BLaER1 (cell line): ENCODE results near the gene NUDT12.

Source experiments
- H3K27ac ChIP-seq: shearing (Covaris generic); formaldehyde crosslinking; 2 replicates; pipeline ENCODE4 v1.8.1; 2022
- H3K27me3 ChIP-seq: shearing (Covaris generic); formaldehyde crosslinking; 2 replicates; pipeline ENCODE4 v1.8.1; 2022
- H3K36me3 ChIP-seq: shearing (Covaris generic); formaldehyde crosslinking; 2 replicates; pipeline ENCODE4 v1.8.1; 2022
- H3K4me1 ChIP-seq: shearing (Covaris generic); formaldehyde crosslinking; 2 replicates; pipeline ENCODE4 v1.8.1; 2022
- H3K4me2 ChIP-seq: shearing (Covaris generic); formaldehyde crosslinking; 2 replicates; pipeline ENCODE4 v1.8.1; 2022
- H3K4me3 ChIP-seq: shearing (Covaris generic); formaldehyde crosslinking; 2 replicates; pipeline ENCODE4 v1.8.1; 2022
- H3K9ac ChIP-seq: shearing (Covaris generic); formaldehyde crosslinking; 2 replicates; pipeline ENCODE4 v1.8.1; 2022
- H3K9me3 ChIP-seq: shearing (Covaris generic); formaldehyde crosslinking; 2 replicates; pipeline ENCODE4 v1.8.1; 2022
- H4K20me1 ChIP-seq: shearing (Covaris generic); formaldehyde crosslinking; 2 replicates; pipeline ENCODE4 v1.8.1; 2022
- Cebpa-rat ChIP-seq: shearing (Covaris generic); IDR thresholded peaks from 2 replicates; pipeline ENCODE4 v1.8.1; 2022

The NUDT12 gene

GRCh38 chr5:103542441-103542840, 20.1 kb downstream of the NUDT12 start:
- Histone ChIP-seq H3K27me3 (no peaks in the 10 kb centered on the region), H3K36me3 (no peaks in the 10 kb centered on the region), H3K27ac (no peak overlapping the region), H4K20me1 (no peaks in the 10 kb centered on the region), H3K4me2 (no peak overlapping the region), H3K4me3 (no peak overlapping the region), H3K4me1 (no peaks in the 10 kb centered on the region), H3K9ac (no peak overlapping the region), H3K9me3 (no peaks in the 10 kb centered on the region)
- TF ChIP-seq Cebpa-rat: no peak

- no peak overlapping the region for H3K4me3 ChIP-seq
- no peaks in the 10 kb centered on the region for H3K36me3 ChIP-seq
- no peak overlapping the region for H3K9ac ChIP-seq
- H4K20me1 ChIP-seq: no peaks in the 10 kb centered on the region
- H3K27me3 ChIP-seq: no peaks in the 10 kb centered on the region
- no peaks in the 10 kb centered on the region for H3K4me1 ChIP-seq
- no peak overlapping the region for H3K27ac ChIP-seq
- H3K9me3 ChIP-seq: no peaks in the 10 kb centered on the region
- no peak for TF ChIP-seq Cebpa-rat
- H3K4me2 ChIP-seq: no peak overlapping the region
These were observed 21.0 kb downstream of the NUDT12 start for GRCh38 chr5:103541569-103541968.

GRCh38 chr5:103541114-103541513, 21.5 kb downstream of the NUDT12 start:
- Histone ChIP-seq H3K36me3 (no peaks in the 10 kb centered on the region), H3K4me1 (no peaks in the 10 kb centered on the region), H3K27ac (no peak overlapping the region), H3K9ac (no peak overlapping the region), H3K9me3 (no peaks in the 10 kb centered on the region), H4K20me1 (no peaks in the 10 kb centered on the region), H3K4me2 (no peak overlapping the region), H3K27me3 (no peaks in the 10 kb centered on the region), H3K4me3 (no peak overlapping the region)
- TF ChIP-seq Cebpa-rat: no peak

GRCh38 chr5:103539376-103540330, 22.9 kb downstream of the NUDT12 start:
- no peak overlapping the region for H3K27ac ChIP-seq
- H3K27me3 ChIP-seq: no peaks in the 10 kb centered on the region
- H3K36me3 ChIP-seq: no peaks in the 10 kb centered on the region
- H3K4me2 ChIP-seq: no peak overlapping the region
- H3K4me3 ChIP-seq: no peak overlapping the region
- TF ChIP-seq Cebpa-rat: no peak
- no peaks in the 10 kb centered on the region for H3K4me1 ChIP-seq
- no peaks in the 10 kb centered on the region for H4K20me1 ChIP-seq
- no peak overlapping the region for H3K9ac ChIP-seq
- no peaks in the 10 kb centered on the region for H3K9me3 ChIP-seq

- Histone ChIP-seq H3K9ac (no peak overlapping the region), H3K36me3 (no peaks in the 10 kb centered on the region), H3K4me1 (no peaks in the 10 kb centered on the region), H3K27me3 (no peaks in the 10 kb centered on the region), H3K4me3 (no peak overlapping the region), H3K9me3 (no peaks in the 10 kb centered on the region), H3K4me2 (no peak overlapping the region), H4K20me1 (no peaks in the 10 kb centered on the region), H3K27ac (no peak overlapping the region)
- no peak for TF ChIP-seq Cebpa-rat
These were observed 30.4 kb downstream of the NUDT12 start for GRCh38 chr5:103532086-103532734.

GRCh38 chr5:103526164-103526915, 36.2 kb downstream of the NUDT12 start:
- Histone ChIP-seq H3K27me3 (no peaks in the 10 kb centered on the region), H3K36me3 (no peaks in the 10 kb centered on the region), H3K4me2 (no peak overlapping the region), H3K9me3 (no peaks in the 10 kb centered on the region), H3K9ac (no peak overlapping the region), H4K20me1 (no peaks in the 10 kb centered on the region), H3K27ac (no peak overlapping the region), H3K4me3 (no peak overlapping the region), H3K4me1 (no peaks in the 10 kb centered on the region)
- no peak for TF ChIP-seq Cebpa-rat

GRCh38 chr5:103525361-103525760, 37.2 kb downstream of the NUDT12 start:
- Histone ChIP-seq H3K4me1 (no peaks in the 10 kb centered on the region), H3K4me3 (no peak overlapping the region), H3K9ac (no peak overlapping the region), H3K9me3 (no peaks in the 10 kb centered on the region), H3K4me2 (no peak overlapping the region), H3K27ac (no peak overlapping the region), H4K20me1 (no peaks in the 10 kb centered on the region), H3K36me3 (no peaks in the 10 kb centered on the region), H3K27me3 (no peaks in the 10 kb centered on the region)
- TF ChIP-seq Cebpa-rat: no peak

GRCh38 chr5:103523319-103523718, 39.3 kb downstream of the NUDT12 start:
- H3K27me3 ChIP-seq: no peaks in the 10 kb centered on the region
- no peak overlapping the region for H3K27ac ChIP-seq
- no peak for TF ChIP-seq Cebpa-rat
- H3K9me3 ChIP-seq: no peaks in the 10 kb centered on the region
- no peaks in the 10 kb centered on the region for H4K20me1 ChIP-seq
- H3K4me1 ChIP-seq: no peaks in the 10 kb centered on the region
- H3K9ac ChIP-seq: no peak overlapping the region
- no peak overlapping the region for H3K4me2 ChIP-seq
- H3K4me3 ChIP-seq: no peak overlapping the region
- no peaks in the 10 kb centered on the region for H3K36me3 ChIP-seq

GRCh38 chr5:103522586-103522985, 40.0 kb downstream of the NUDT12 start:
- Histone ChIP-seq H3K9me3 (no peaks in the 10 kb centered on the region), H4K20me1 (no peaks in the 10 kb centered on the region), H3K27me3 (no peaks in the 10 kb centered on the region), H3K4me1 (no peaks in the 10 kb centered on the region), H3K27ac (no peak overlapping the region), H3K4me3 (no peak overlapping the region), H3K4me2 (no peak overlapping the region), H3K9ac (no peak overlapping the region), H3K36me3 (no peaks in the 10 kb centered on the region)
- TF ChIP-seq Cebpa-rat: no peak

GRCh38 chr5:103519550-103519949, 43.0 kb downstream of the NUDT12 start:
- no peaks in the 10 kb centered on the region for H4K20me1 ChIP-seq
- TF ChIP-seq Cebpa-rat: no peak
- H3K4me3 ChIP-seq: no peak overlapping the region
- no peaks in the 10 kb centered on the region for H3K27me3 ChIP-seq
- no peaks in the 10 kb centered on the region for H3K4me1 ChIP-seq
- no peaks in the 10 kb centered on the region for H3K36me3 ChIP-seq
- H3K9me3 ChIP-seq: no peaks in the 10 kb centered on the region
- H3K9ac ChIP-seq: no peak overlapping the region
- no peak overlapping the region for H3K27ac ChIP-seq
- no peak overlapping the region for H3K4me2 ChIP-seq
